ENCODE measurements around the gene PPM1H.
"Not testable (repeated sequence)": the region's sequence is repeated elsewhere in the genome, so short reads cannot be mapped to it uniquely, and the experiment has no call there.

The PPM1H gene

DNA sequence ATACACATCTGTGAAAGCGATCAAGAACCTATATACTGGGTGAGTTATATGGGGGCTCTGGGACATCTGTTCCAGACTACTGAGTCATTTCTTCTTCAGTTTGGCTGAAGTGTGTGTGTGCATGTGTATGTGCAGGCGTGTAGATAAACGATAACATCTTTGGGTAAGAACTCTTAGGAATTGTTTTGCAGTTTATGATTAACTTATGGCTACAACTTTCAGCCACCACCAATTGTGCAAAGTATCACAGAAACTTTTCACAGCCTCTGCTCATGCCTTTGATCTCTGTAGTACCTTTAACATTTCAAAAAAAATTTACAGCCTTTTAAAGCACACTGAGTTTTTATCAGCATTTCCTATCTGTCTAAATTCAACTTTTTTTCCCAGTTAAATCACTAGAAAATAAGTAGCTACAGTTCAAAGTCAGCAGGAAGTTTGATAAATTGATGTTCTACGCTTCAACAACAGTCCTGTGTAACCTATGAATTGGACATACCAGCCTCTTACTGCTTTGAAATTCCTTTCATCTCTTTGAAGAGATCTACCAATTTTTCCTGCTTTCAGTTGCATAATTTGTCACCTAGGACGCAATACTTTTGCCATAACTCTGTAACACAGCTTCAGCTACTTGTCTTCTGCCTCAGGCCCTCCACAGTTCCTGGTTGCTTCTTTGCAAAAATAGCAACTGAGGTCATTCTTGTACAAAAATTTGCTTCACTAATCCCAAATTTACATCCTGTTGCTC is 43.0 kb downstream of the PPM1H start:
- TF ChIP-seq, protein P1, sequence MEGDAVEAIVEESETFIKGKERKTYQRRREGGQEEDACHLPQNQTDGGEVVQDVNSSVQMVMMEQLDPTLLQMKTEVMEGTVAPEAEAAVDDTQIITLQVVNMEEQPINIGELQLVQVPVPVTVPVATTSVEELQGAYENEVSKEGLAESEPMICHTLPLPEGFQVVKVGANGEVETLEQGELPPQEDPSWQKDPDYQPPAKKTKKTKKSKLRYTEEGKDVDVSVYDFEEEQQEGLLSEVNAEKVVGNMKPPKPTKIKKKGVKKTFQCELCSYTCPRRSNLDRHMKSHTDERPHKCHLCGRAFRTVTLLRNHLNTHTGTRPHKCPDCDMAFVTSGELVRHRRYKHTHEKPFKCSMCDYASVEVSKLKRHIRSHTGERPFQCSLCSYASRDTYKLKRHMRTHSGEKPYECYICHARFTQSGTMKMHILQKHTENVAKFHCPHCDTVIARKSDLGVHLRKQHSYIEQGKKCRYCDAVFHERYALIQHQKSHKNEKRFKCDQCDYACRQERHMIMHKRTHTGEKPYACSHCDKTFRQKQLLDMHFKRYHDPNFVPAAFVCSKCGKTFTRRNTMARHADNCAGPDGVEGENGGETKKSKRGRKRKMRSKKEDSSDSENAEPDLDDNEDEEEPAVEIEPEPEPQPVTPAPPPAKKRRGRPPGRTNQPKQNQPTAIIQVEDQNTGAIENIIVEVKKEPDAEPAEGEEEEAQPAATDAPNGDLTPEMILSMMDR (conservative IDR thresholded peaks at IDR 0.05): no peak
- no peak for TF ChIP-seq ZFX (IDR thresholded peaks at IDR 0.05)
- H3K27ac ChIP-seq: no peak overlapping the region

DNA sequence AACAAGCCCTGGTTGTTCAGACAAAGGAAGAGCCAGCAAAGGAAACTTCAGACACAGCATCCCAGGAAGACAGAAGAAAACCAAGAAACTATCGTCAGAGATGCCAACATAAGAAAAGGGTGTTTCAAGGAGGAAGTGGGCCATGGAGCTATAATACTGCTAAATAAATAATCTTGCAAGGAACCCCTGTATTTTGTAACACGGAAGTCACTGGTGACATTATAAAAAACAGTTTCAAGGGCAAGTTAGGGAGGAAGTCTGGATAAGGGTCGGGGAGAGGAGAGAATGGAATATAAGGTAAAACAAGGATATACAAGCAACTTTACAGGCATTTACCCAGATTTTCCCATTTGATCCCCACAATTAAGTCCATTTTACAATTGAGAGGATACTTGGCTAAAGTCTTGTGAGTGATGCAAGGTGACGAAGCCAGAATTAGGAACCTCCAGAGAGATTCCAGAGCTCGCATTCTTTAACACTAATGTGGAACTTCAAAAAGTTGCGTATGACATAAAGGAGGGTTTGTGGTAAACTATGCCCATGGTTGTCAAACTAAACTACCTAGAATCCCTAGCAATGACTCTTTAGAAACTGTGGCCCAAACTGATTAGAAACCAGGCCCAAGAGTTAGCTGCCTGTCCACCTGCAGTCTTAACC is 46.4 kb downstream of the PPM1H start:
- no peak overlapping the region for H3K27ac ChIP-seq
- TF ChIP-seq, protein P1 (conservative IDR thresholded peaks at IDR 0.05): no peak
- no peak for TF ChIP-seq ZFX (IDR thresholded peaks at IDR 0.05)

DNA sequence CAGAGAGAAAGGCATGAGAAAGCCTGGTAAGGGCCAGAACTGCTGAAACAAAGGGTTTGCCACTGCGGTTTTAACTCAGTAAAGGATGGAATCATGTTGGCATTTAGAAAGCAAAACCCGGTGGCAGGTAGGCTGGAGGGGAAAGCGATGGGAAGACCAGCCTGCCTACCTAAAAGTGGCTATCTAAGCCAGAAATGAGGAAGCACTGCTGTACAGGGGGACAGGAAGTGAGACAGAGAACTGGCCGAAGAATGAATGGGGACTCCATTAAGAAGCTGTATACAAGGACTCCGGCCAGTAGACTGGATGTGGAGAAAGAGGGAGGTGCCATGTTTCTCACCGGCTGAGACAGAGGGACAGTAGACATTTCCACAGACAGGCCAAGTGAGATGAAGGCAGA is 48.2 kb downstream of the PPM1H start:
- TF ChIP-seq, protein P1 (conservative IDR thresholded peaks at IDR 0.05): no peak
- no peak for TF ChIP-seq ZFX (IDR thresholded peaks at IDR 0.05)
- H3K27ac ChIP-seq: no peak overlapping the region

DNA sequence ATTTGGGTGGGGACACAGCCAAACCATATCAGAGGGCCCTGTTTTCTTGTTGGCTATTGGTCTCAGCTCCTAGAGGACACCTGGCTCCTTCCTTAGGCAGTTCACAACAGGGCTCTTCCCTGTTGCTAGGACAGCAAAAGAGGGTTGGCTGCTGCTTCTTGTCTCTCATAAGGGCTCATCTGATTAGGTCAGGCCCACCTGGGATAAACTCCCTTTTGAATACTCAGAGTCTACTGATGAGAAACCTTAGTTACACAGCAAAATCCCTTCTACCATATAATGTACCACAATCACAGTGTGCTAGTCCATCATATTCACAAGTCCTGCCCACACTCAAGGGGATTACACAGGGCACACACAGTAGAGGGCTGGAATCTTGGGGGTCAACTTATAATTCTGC is 49.7 kb downstream of the PPM1H start:
- no peak overlapping the region for H3K27ac ChIP-seq
- TF ChIP-seq ZFX (IDR thresholded peaks at IDR 0.05): no peak
- TF ChIP-seq, protein P1 (conservative IDR thresholded peaks at IDR 0.05): no peak

DNA sequence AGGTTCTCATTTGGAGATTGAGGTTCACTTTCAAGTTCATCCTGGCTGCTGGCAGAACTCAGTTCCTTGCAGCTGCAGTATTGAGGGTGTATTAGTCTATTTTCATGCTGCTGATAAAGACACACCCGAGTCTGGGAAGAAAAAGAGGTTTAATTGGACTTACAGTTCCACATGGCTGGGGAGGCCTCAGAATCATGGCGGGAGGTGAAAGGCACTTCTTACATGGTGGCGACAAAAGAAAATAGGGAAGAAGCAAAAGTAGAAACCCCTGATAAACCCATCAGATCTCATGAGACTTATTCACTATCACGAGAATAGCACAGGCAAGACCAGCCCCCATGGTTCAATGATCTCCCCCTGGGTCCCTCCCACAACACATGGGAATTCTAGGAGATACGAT is 50.1 kb downstream of the PPM1H start:
- H3K27ac ChIP-seq: not testable (repeated sequence)

DNA sequence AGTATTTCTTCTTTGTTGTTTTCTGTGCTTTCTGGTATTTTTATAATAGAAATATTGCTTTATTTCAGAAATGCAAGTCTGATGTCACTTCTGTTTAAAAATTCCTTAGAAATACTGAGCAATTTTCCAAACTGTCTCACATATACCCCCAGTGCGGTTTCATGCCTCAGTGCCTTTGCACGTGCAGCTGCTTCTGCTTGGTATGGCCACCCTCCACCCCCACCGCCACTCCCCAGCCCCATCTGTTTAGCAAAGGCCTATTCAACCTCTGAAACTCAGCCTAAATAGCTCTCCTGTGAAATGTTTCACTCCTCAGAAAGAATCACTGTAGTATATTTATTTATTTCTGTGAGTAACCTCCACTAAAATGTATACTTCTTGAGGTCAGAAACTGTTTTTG is 52.3 kb downstream of the PPM1H start:
- TF ChIP-seq, protein P1 (conservative IDR thresholded peaks at IDR 0.05): no peak
- TF ChIP-seq ZFX (IDR thresholded peaks at IDR 0.05): no peak
- no peak overlapping the region for H3K27ac ChIP-seq

DNA sequence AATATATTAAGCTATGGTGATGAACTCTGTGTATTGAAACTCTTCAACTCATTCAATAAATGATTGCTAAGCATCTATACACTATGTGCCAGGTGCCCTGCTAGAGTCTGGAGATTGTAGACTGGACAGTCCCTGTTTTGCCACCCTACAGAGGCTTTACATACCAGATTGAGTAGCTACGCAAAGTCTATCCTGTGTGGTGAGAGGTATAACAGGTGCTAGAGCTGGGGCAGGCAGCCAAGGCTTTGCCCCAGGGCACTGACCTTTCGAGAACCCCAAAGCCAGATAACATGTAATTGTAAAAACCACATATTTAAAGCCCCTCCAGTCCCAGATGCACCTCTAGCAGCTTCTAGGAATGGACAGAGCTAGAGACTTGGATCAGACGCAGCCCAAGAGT is 52.8 kb downstream of the PPM1H start:
- no peak overlapping the region for H3K27ac ChIP-seq
- TF ChIP-seq, protein P1 (conservative IDR thresholded peaks at IDR 0.05): no peak
- TF ChIP-seq ZFX (IDR thresholded peaks at IDR 0.05): no peak

DNA sequence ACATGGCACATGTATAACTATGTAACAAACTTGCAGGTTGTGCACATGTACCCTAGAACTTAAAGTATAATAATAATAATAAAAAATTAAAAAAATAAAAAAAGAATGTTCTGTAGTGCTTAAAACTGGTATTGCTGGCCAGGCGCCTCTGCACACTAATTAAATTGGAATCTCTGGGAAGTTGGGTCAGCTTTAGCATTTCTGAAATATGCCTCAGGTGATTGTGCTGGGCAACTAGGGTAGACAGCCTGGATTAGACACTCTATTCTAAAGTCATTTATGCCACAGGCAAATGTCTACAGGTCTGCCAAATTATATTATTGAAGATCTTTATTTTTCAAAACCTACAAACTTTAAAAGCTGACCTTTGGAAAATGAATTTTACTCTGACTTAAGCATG is 55.3 kb downstream of the PPM1H start:
- TF ChIP-seq ZFX (IDR thresholded peaks at IDR 0.05): no peak
- TF ChIP-seq, protein P1 (conservative IDR thresholded peaks at IDR 0.05): no peak
- H3K27ac ChIP-seq: no peak overlapping the region

DNA sequence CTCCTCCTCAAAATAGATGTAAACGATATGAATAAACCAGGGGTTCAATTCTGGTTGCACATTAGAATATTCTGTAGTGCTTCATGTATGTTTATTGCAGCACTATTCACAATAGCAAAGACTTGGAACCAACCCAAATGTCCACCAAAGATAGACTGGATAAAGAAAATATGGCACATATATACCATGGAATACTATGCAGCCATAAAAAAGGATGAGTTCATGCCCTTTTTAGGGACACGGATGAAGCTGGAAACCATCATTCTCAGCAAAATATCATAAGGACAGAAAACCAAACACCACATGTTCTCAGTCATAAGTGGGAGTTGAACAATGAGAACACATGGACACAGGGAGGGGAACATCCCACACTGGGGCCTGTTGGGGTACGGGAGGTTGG is 55.7 kb downstream of the PPM1H start:
- not testable (repeated sequence) for H3K27ac ChIP-seq

Measured in C4-2B (cell line).